Central memory CD8-positive, alpha-beta T cell (primary cell): ENCODE data around the gene SHOC2.

ENCODE experiments used
- ATAC-seq: fragments of 150-1000 bp; cut with Tn5 transposase; replicated peaks from 2 replicates; pipeline ENCODE4 v1.10.0; 2022; ENCODE audit warnings: mild to moderate bottlenecking, moderate FRiP score, moderate number of reproducible peaks; ENCODE audit not compliant: poor library complexity, severe bottlenecking; ENCODE audit errors: extremely low read depth
- DNase-seq, 2 donors: peaks; one replicate each; pipeline ENCODE4 v3.0.0; 2021; ENCODE audit warnings: low spot score in 2 of 2
- H3K27ac Mint-ChIP-seq: one replicate; pipeline ENCODE4 v1.8.0; 2022; ENCODE audit warnings: low read depth, mild to moderate bottlenecking, moderate library complexity, mixed read lengths
- H3K27me3 Mint-ChIP-seq: one replicate; pipeline ENCODE4 v1.8.0; 2022; ENCODE audit warnings: mixed read lengths
- H3K36me3 Mint-ChIP-seq: one replicate; pipeline ENCODE4 v1.8.0; 2022; ENCODE audit warnings: mild to moderate bottlenecking, moderate library complexity, mixed read lengths; ENCODE audit not compliant: insufficient read depth
- H3K4me1 Mint-ChIP-seq: one replicate; pipeline ENCODE4 v1.8.0; 2022; ENCODE audit warnings: mixed read lengths
- H3K4me3 Mint-ChIP-seq: one replicate; pipeline ENCODE4 v1.8.0; 2022; ENCODE audit warnings: mild to moderate bottlenecking, moderate library complexity, mixed read lengths
- H3K9me3 Mint-ChIP-seq: one replicate; pipeline ENCODE4 v1.8.0; 2022; ENCODE audit warnings: mixed read lengths

The SHOC2 gene

DNA sequence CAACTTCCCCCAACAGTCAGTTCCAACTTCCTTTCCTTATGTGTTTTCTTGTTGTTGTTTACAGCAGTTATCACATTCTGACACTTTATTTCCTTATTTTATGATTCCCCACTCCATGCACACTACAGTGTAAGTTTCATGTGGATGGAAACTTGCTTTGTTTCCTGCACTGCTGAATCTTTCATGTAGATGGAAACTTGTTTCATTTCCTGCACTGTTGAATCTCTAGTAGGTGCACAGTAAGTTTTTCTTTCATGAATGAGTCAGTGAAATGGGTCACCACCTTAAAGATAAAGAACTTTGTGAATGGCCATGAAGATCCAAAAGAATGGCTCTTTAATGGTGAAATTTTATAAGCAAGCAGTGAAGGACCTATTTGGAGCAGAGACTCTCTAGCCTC lies 61.4 kb downstream of the SHOC2 start:
- peaks cover 8% of the 10 kb centered on the region for H3K36me3 Mint-ChIP-seq
- H3K4me1 Mint-ChIP-seq: peaks cover 58% of the 10 kb centered on the region
- no peak overlapping the region for H3K4me3 Mint-ChIP-seq

DNA sequence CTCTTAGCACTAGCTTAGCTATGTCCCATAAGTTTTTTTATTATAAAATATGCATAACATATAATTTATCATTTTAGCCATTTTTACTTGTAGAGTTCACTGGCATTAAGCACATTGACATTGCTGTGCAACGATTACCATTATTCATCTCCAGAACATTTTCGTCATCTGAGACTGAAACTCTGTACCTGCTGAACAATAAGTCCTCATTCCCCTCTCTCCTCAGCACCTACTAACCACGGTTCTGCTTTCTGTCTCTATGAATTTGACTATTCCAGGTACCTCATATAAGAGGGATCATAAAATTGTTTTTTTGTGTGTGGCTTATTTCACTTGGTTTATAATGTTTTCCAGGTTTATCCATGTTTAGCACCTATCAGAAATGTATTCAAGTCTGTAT lies 64.1 kb downstream of the SHOC2 start:
- no peaks in the 10 kb centered on the region for H3K27me3 Mint-ChIP-seq
- DNase-seq (no peak), ATAC-seq (no peak)
- H3K9me3 Mint-ChIP-seq: no peaks in the 10 kb centered on the region
- no peak overlapping the region for H3K4me3 Mint-ChIP-seq
- H3K36me3 Mint-ChIP-seq: peaks cover 4% of the 10 kb centered on the region
- H3K27ac Mint-ChIP-seq: no peak overlapping the region
- H3K4me1 Mint-ChIP-seq: peaks cover 39% of the 10 kb centered on the region

More for the DNA sequence above, 61.4 kb downstream of the SHOC2 start:
- DNase-seq (no peak), ATAC-seq (no peak)
- no peaks in the 10 kb centered on the region for H3K9me3 Mint-ChIP-seq
- peak overlapping the region; percentile 66 for H3K27ac Mint-ChIP-seq
- no peaks in the 10 kb centered on the region for H3K27me3 Mint-ChIP-seq

- H3K27ac Mint-ChIP-seq: no peak overlapping the region
- H3K4me1 Mint-ChIP-seq: peaks cover 33% of the 10 kb centered on the region
- H3K27me3 Mint-ChIP-seq: no peaks in the 10 kb centered on the region
- ATAC-seq (no peak), DNase-seq (no peak)
- no peaks in the 10 kb centered on the region for H3K9me3 Mint-ChIP-seq
- no peak overlapping the region for H3K4me3 Mint-ChIP-seq
- peaks cover 3% of the 10 kb centered on the region for H3K36me3 Mint-ChIP-seq
Measured at GRCh38 chr10:110985497-110986275, 66.3 kb downstream of the SHOC2 start.

DNA sequence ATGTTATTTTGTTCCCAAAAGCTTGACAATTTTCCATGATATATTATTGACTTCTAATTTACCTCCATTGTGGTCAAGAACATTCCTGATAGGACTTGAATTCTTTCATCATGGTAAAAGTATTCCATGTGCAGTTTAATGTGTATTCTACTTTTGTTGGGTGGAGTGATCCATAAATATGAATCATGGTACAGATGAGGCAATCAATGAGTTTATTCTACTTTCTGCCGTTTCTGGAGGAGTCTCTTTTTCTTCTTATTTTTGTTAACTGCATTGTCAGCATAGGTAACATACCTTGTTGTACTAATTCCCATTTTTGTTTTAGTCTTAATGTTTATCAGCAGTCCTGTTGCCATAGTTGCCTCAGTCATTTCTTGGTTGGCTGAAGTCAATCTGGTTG lies 69.6 kb downstream of the SHOC2 start:
- Mint-ChIP-seq H3K9me3 (no peaks in the 10 kb centered on the region), H3K4me1 (peaks cover 44% of the 10 kb centered on the region), H3K27ac (no peak overlapping the region), H3K36me3 (peaks cover 3% of the 10 kb centered on the region), H3K27me3 (no peaks in the 10 kb centered on the region), H3K4me3 (no peak overlapping the region)
- DNase-seq (no peak), ATAC-seq (no peak)

- ATAC-seq: no peak
- H3K27me3 Mint-ChIP-seq: no peaks in the 10 kb centered on the region
- H3K9me3 Mint-ChIP-seq: no peaks in the 10 kb centered on the region
- H3K36me3 Mint-ChIP-seq: peaks cover 6% of the 10 kb centered on the region
- DNase-seq: no peak
- H3K4me3 Mint-ChIP-seq: no peak overlapping the region
- H3K27ac Mint-ChIP-seq: peak overlapping the region; percentile 19
- peaks cover 54% of the 10 kb centered on the region for H3K4me1 Mint-ChIP-seq
Measured at GRCh38 chr10:110992006-110992800, 72.8 kb downstream of the SHOC2 start.

GRCh38 chr10:110993024-110993693 lies 73.8 kb downstream of the SHOC2 start:
- Mint-ChIP-seq H3K4me3 (peak overlapping the region; percentile 40), H3K27ac (peak overlapping the region; percentile 78), H3K27me3 (no peaks in the 10 kb centered on the region), H3K36me3 (peaks cover 7% of the 10 kb centered on the region), H3K4me1 (peaks cover 54% of the 10 kb centered on the region), H3K9me3 (no peaks in the 10 kb centered on the region)
- DNase-seq (peak in 1 of 2 donors; percentile 13), ATAC-seq (peak; percentile 99)

- H3K4me1 Mint-ChIP-seq: peaks cover 42% of the 10 kb centered on the region
- DNase-seq: no peak
- no peak for ATAC-seq
- peaks cover 11% of the 10 kb centered on the region for H3K36me3 Mint-ChIP-seq
- no peak overlapping the region for H3K4me3 Mint-ChIP-seq
- no peak overlapping the region for H3K27ac Mint-ChIP-seq
- no peaks in the 10 kb centered on the region for H3K9me3 Mint-ChIP-seq
- no peaks in the 10 kb centered on the region for H3K27me3 Mint-ChIP-seq
Measured at GRCh38 chr10:110994406-110995086, 75.1 kb downstream of the SHOC2 start.

DNA sequence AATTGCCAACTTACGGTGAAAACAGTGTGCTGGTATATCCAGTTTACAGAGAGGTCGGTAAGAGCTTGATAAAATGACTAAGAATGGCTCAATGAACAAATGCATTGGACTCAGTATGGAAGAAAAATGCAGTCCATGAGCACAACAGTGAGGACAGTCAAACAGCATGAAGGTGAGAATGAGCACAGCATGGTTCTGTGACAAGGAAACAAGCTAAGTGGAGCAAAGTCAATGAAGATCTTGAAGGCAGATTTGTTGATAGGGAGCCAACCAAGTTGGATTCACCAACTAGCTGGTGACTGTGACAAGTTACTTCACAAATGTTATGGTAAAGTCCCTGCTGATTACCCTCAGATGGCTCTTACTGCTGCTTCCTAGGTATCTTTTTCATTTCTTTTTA lies 75.9 kb downstream of the SHOC2 start:
- DNase-seq (no peak), ATAC-seq (no peak)
- peaks cover 39% of the 10 kb centered on the region for H3K4me1 Mint-ChIP-seq
- no peak overlapping the region for H3K4me3 Mint-ChIP-seq
- H3K27me3 Mint-ChIP-seq: no peaks in the 10 kb centered on the region
- no peak overlapping the region for H3K27ac Mint-ChIP-seq
- no peaks in the 10 kb centered on the region for H3K9me3 Mint-ChIP-seq
- peaks cover 11% of the 10 kb centered on the region for H3K36me3 Mint-ChIP-seq

DNA sequence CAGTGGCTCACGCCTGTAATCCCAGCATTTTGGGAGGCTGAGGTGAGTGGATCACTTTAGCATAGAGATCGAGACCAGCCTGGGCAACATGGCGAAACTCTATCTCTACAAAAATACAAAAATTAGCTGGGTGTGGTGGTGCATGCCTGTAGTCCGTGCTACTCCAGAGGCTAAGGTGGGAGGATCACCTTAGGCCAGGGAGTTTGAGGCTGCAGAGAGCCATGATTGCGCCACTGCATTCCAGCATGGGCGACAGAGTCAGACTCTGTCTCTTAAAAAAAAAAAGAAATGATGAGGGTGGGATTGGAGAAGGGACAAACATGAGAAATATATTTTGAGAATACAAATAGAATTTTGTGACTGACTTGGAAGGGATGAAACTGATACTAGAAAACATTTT lies 76.9 kb downstream of the SHOC2 start:
- DNase-seq (no peak), ATAC-seq (no peak)
- Mint-ChIP-seq H3K36me3 (peaks cover 16% of the 10 kb centered on the region), H3K4me3 (no peak overlapping the region), H3K9me3 (no peaks in the 10 kb centered on the region), H3K4me1 (peaks cover 33% of the 10 kb centered on the region), H3K27ac (no peak overlapping the region), H3K27me3 (no peaks in the 10 kb centered on the region)

GRCh38 chr10:111004016-111004415 lies 84.6 kb downstream of the SHOC2 start:
- H3K27ac Mint-ChIP-seq: no peak overlapping the region
- no peaks in the 10 kb centered on the region for H3K27me3 Mint-ChIP-seq
- ATAC-seq: no peak

DNA sequence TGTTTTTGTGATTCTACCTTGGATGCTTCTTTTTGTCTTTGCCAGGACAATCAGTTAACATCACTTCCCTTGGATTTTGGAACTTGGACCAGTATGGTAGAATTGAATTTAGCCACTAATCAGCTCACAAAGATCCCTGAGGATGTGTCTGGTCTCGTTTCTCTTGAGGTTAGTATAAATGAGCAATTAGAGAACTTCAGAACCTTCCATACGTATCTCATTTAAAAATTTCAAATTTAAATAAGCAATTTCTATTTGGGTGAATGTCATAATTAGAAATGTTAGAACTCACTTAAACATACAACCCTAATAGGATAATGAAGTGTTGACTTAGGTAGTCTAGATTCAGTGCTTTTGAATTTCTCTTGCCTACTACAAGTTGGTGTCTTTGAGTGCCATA lies 88.1 kb downstream of the SHOC2 start:
- Mint-ChIP-seq H3K4me3 (no peak overlapping the region), H3K9me3 (no peaks in the 10 kb centered on the region), H3K36me3 (peaks cover 25% of the 10 kb centered on the region), H3K4me1 (no peaks in the 10 kb centered on the region), H3K27ac (no peak overlapping the region), H3K27me3 (no peaks in the 10 kb centered on the region)
- DNase-seq (no peak), ATAC-seq (no peak)

More at GRCh38 chr10:111004016-111004415, 84.6 kb downstream of the SHOC2 start:
- H3K4me1 Mint-ChIP-seq: no peaks in the 10 kb centered on the region
- H3K4me3 Mint-ChIP-seq: no peak overlapping the region
- peaks cover 30% of the 10 kb centered on the region for H3K36me3 Mint-ChIP-seq
- DNase-seq: no peak
- no peaks in the 10 kb centered on the region for H3K9me3 Mint-ChIP-seq

- Mint-ChIP-seq H3K9me3 (no peaks in the 10 kb centered on the region), H3K27ac (no peak overlapping the region), H3K36me3 (peaks cover 17% of the 10 kb centered on the region), H3K4me3 (no peak overlapping the region), H3K27me3 (no peaks in the 10 kb centered on the region), H3K4me1 (peaks cover 10% of the 10 kb centered on the region)
- DNase-seq: no peak
- ATAC-seq: no peak
Measured at GRCh38 chr10:111015181-111015580, 95.8 kb downstream of the SHOC2 start.
